Skeletal muscle satellite cell (primary cell): Measurements from ENCODE around the gene TP53INP2.
"Not testable (repeated sequence)": the region's sequence is repeated elsewhere in the genome, so short reads cannot be mapped to it uniquely, and the experiment has no call there.

Experiments
- H3K27me3 ChIP-seq: 2 replicates; pipeline ENCODE4 v1.7.0; 2013; ENCODE audit warnings: low read length; ENCODE audit not compliant: control insufficient read depth, insufficient read depth
- H3K36me3 ChIP-seq: 2 replicates; pipeline ENCODE4 v1.7.0; 2013; ENCODE audit warnings: mild to moderate bottlenecking, control low read depth, low read length; ENCODE audit not compliant: insufficient read depth
- H3K4me1 ChIP-seq: 2 replicates; pipeline ENCODE4 v1.7.0; 2013; ENCODE audit warnings: low read length; ENCODE audit not compliant: control insufficient read depth, insufficient read depth
- H3K4me2 ChIP-seq: 2 replicates; pipeline ENCODE4 v1.7.0; 2013; ENCODE audit warnings: mild to moderate bottlenecking, low read length
- H3K4me3 ChIP-seq: 2 replicates; pipeline ENCODE4 v1.7.0; 2013; ENCODE audit warnings: low read length
- H3K9ac ChIP-seq: 2 replicates; pipeline ENCODE4 v1.7.0; 2013; ENCODE audit warnings: mild to moderate bottlenecking, low read depth, low read length, moderate library complexity
- H3K9me3 ChIP-seq: replicated peaks from 2 replicates; pipeline ENCODE4 v1.7.0; 2013; ENCODE audit warnings: mild to moderate bottlenecking, control low read depth, low read length

Gene TP53INP2

GRCh38 chr20:34715384-34715783 lies 11.2 kb downstream of the TP53INP2 start:
- Histone ChIP-seq H3K27me3 (no peaks in the 10 kb centered on the region), H3K4me1 (peaks cover 19% of the 10 kb centered on the region), H3K36me3 (peaks cover 30% of the 10 kb centered on the region), H3K4me3 (no peak overlapping the region), H3K9ac (no peak overlapping the region), H3K9me3 (no peaks in the 10 kb centered on the region), H3K4me2 (no peak overlapping the region)

- Histone ChIP-seq H3K4me2 (no peak overlapping the region), H3K4me1 (peaks cover 16% of the 10 kb centered on the region), H3K4me3 (no peak overlapping the region), H3K36me3 (peaks cover 21% of the 10 kb centered on the region), H3K9me3 (no peaks in the 10 kb centered on the region), H3K27me3 (no peaks in the 10 kb centered on the region), H3K9ac (no peak overlapping the region)
Measured at GRCh38 chr20:34716921-34717229, 12.7 kb downstream of the TP53INP2 start.

- Histone ChIP-seq H3K4me1 (peaks cover 16% of the 10 kb centered on the region), H3K9ac (no peak overlapping the region), H3K4me2 (no peak overlapping the region), H3K9me3 (no peaks in the 10 kb centered on the region), H3K36me3 (peaks cover 19% of the 10 kb centered on the region), H3K4me3 (no peak overlapping the region), H3K27me3 (no peaks in the 10 kb centered on the region)
Measured at GRCh38 chr20:34717230-34718095, 13.3 kb downstream of the TP53INP2 start.

- not testable (repeated sequence) for H3K27me3 ChIP-seq, H3K4me3 ChIP-seq, H3K9ac ChIP-seq, H3K9me3 ChIP-seq, H3K4me2 ChIP-seq, H3K4me1 ChIP-seq
- H3K36me3 ChIP-seq = peaks cover 21% of the 10 kb centered on the region
Measured at GRCh38 chr20:34719242-34720017, 15.3 kb downstream of the TP53INP2 start.

GRCh38 chr20:34720266-34720665 lies 16.1 kb downstream of the TP53INP2 start:
- peaks cover 4% of the 10 kb centered on the region for H3K4me1 ChIP-seq
- no peaks in the 10 kb centered on the region for H3K9me3 ChIP-seq
- peaks cover 20% of the 10 kb centered on the region for H3K36me3 ChIP-seq
- H3K9ac ChIP-seq = no peak overlapping the region
- H3K4me3 ChIP-seq = no peak overlapping the region
- no peaks in the 10 kb centered on the region for H3K27me3 ChIP-seq
- H3K4me2 ChIP-seq = no peak overlapping the region

GRCh38 chr20:34722560-34722959 lies 18.4 kb downstream of the TP53INP2 start:
- peaks cover 36% of the 10 kb centered on the region for H3K36me3 ChIP-seq
- H3K4me2 ChIP-seq, H3K9ac ChIP-seq, H3K4me3 ChIP-seq, H3K27me3 ChIP-seq, H3K9me3 ChIP-seq, H3K4me1 ChIP-seq: not testable (repeated sequence)

GRCh38 chr20:34724172-34724571 lies 20.0 kb downstream of the TP53INP2 start:
- Histone ChIP-seq H3K9me3 (no peaks in the 10 kb centered on the region), H3K4me1 (peaks cover 4% of the 10 kb centered on the region), H3K36me3 (peaks cover 38% of the 10 kb centered on the region), H3K27me3 (no peaks in the 10 kb centered on the region), H3K9ac (no peak overlapping the region), H3K4me2 (no peak overlapping the region), H3K4me3 (no peak overlapping the region)

GRCh38 chr20:34729416-34729815 lies 25.3 kb downstream of the TP53INP2 start:
- H3K27me3 ChIP-seq = no peaks in the 10 kb centered on the region
- H3K4me1 ChIP-seq = no peaks in the 10 kb centered on the region
- H3K36me3 ChIP-seq = peaks cover 48% of the 10 kb centered on the region
- no peaks in the 10 kb centered on the region for H3K9me3 ChIP-seq
- H3K9ac ChIP-seq = no peak overlapping the region
- H3K4me3 ChIP-seq = no peak overlapping the region
- no peak overlapping the region for H3K4me2 ChIP-seq

GRCh38 chr20:34732523-34732922 lies 28.4 kb downstream of the TP53INP2 start:
- Histone ChIP-seq H3K4me1 (no peaks in the 10 kb centered on the region), H3K27me3 (no peaks in the 10 kb centered on the region), H3K9me3 (no peaks in the 10 kb centered on the region), H3K9ac (no peak overlapping the region), H3K4me3 (no peak overlapping the region), H3K4me2 (no peak overlapping the region), H3K36me3 (peaks cover 32% of the 10 kb centered on the region)

- H3K4me3 ChIP-seq = no peak overlapping the region
- peaks cover 46% of the 10 kb centered on the region for H3K36me3 ChIP-seq
- H3K9ac ChIP-seq = no peak overlapping the region
- no peaks in the 10 kb centered on the region for H3K4me1 ChIP-seq
- no peaks in the 10 kb centered on the region for H3K27me3 ChIP-seq
- no peak overlapping the region for H3K4me2 ChIP-seq
- no peaks in the 10 kb centered on the region for H3K9me3 ChIP-seq
Measured at GRCh38 chr20:34736106-34736735, 32.1 kb downstream of the TP53INP2 start.

- Histone ChIP-seq H3K36me3 (peaks cover 74% of the 10 kb centered on the region), H3K27me3 (no peaks in the 10 kb centered on the region), H3K4me3 (no peak overlapping the region), H3K9me3 (no peaks in the 10 kb centered on the region), H3K9ac (no peak overlapping the region), H3K4me2 (no peak overlapping the region), H3K4me1 (no peaks in the 10 kb centered on the region)
Measured at GRCh38 chr20:34743039-34743438, 38.9 kb downstream of the TP53INP2 start.
